Activated T-cell treated with anti-CD3 and anti-CD28 coated beads for 24 hours (primary cell): ENCODE results near the gene CABLES2.

Source experiments
- DNase-seq: peaks from one replicate; pipeline ENCODE4 v3.0.0-alpha.2; 2020; ENCODE audit warnings: low read depth

Gene CABLES2

DNA sequence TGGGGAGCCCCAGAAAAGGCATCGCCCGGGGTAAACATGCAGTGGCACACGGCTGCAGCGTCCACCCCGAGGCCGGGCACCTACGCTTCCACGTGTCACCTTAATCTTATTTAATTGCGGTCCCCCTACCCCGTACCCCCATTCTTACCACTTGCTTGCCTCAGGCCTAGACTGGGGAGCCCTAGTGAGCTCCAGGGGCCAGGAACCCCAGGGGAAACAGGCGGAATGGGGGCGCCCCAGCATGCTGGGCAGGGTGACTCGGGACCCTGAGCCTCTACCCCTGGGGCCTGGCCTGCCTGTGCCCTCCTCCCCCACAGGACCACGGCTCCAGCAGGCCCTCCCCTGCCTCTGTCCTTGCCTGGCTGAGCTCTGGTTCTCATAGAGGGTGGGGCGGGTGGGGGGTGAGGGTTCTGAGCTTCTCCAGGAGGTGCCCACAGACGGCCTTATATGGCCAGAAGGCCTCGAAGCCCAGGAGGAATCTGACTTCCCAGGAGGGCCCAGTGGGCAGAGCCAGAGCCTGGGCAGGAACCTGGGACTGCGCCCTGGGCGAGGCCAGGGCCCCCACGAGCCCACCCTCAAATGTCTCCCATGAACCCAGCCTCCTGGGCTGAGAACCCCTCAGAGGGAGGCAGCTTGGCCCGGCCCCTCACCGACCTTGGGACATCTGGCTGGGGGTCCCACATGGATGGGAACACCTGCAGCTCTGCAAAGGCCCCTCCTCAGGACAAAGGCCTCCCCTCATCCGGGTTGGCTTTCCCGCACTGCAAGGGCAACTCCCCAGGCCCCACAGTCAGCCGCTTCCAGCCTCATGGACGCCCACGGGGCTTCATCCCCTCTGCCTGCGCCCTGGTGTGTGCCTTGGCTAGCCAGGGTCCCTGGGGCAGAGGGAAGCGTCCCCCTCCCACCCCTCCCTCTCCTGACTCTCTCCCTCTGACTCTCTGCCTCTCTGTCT is 34.8 kb downstream of the CABLES2 start:
- no peak for DNase-seq

GRCh38 chr20:62371588-62372041 is 35.5 kb downstream of the CABLES2 start:
- DNase-seq: no peak

- no peak for DNase-seq
Measured at GRCh38 chr20:62370807-62371587, 36.1 kb downstream of the CABLES2 start.

DNA sequence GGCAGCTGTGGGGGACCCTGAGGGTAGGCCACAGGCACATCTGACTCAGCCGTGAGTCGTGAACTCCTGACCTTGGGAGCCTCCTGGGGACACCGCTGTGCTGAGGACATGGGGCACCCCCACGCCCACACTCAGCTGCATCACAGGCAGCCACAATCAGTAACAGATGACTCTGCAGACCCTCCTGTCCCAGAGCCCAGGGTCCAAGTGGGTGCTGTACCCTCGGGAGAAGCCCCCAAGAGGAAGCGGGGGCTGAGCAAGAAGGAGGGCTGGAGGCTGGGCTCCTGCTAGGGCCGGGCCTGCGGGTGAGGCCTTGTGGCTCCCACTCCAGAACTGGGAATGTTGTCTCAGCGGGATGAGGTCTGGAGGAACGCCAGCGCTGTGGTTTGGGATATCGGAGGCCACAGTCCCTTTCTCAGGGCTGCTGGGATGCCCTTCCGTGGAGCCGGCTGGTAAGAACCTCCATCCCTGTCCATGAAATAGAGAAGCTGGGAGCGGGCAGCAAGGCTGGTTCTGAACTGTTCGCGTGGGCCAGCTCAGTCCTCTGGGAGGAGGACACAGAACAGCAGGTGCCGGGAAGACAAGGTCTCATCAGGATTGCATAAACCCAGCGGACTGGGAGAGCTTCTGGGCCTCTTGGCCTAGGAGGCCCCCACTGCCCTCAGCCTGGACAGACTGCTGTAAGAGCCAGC is 36.8 kb downstream of the CABLES2 start:
- peak; percentile 41 for DNase-seq

DNA sequence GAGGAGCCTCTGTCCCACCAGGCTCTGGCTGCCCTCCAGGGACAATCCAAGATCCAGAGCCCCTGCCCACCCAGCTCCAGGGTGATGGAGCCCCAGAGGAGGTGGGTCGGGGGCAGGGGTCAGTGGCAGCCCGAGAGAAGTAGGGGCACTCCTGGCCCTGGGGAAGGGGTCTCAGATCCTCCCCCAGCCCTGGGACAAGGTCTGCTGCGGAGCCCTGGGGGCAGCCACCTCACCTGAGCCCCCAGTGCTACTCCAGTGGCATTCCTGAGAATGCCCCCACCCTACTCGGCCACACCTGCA is 37.3 kb downstream of the CABLES2 start:
- no peak for DNase-seq

- no peak for DNase-seq
Measured at GRCh38 chr20:62368976-62369814, 37.9 kb downstream of the CABLES2 start.

GRCh38 chr20:62368392-62368975 is 38.6 kb downstream of the CABLES2 start:
- no peak for DNase-seq

GRCh38 chr20:62367633-62368391 is 39.3 kb downstream of the CABLES2 start:
- DNase-seq: no peak

GRCh38 chr20:62367136-62367632 is 39.9 kb downstream of the CABLES2 start, which contains the start of gene LAMA5:
LAMA5 (minus strand) TSS chr20:62367312; CDS start chr20:62367245, 67 bp downstream.
- DNase-seq: no peak

DNA sequence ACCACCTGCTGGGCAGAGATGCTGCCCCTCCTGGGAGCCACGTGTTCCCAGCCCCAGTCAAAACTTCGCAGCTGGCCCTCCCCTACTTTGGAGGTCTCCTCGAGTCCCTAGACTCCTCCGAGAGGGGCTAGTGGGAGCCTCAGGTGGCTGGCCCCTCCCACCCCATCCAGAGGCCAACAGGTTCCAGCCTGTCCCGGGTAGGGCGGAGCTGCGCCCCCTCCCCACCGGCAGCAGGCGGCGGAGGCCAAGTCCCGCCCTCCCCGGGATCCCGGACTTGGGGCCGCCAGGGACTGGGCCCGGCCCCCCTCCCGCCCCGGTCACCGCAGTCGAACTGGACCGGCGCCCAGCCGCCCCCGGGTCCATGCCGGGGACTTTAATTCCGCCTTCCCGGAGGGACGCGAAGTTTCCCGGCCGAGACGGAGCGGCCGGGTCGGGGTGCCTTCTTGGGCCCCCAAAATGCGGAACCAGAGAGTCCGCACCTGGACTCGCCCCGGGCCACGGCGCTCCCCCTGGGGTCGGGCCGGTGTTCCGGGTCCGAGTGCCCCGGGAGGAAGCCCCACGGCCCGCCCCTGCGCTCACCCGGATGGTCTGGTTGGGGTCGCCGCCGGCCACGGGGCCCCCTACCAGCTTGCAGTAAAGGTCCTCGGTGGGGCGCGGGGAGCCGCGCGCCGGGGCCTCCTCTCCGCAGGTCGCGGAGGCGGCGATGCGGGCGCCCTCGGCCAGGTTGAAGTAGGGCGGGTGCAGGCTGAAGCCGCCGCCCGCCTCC is 40.5 kb downstream of the CABLES2 start:
- no peak for DNase-seq

DNA sequence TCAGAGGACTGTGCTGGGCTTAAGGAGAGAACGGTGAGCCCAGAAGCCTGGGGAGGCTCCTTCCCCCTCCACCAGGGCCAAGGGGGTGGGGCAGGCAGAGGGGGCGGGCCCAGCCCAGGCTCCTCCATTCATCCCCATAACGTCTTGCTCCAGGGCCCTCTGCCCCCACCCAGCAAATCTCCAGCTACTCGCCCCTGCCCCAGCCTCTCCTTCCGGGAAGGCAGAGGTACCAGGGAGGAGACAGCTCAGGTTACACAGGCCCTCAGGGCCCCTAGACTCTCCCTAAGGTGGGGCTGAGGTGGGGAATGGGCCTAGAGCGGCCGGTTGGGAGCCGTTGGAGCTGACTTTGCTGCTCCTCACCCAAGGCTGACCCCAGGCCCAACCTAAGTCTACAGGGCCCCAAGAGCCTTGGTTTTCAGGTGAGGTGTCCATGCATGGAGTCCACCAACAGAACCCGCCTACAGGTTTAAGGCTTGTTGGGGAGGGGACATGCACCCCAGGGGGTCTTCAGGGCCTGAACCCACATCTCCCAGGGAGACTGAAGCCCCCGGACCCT is 41.2 kb downstream of the CABLES2 start:
- no peak for DNase-seq

DNA sequence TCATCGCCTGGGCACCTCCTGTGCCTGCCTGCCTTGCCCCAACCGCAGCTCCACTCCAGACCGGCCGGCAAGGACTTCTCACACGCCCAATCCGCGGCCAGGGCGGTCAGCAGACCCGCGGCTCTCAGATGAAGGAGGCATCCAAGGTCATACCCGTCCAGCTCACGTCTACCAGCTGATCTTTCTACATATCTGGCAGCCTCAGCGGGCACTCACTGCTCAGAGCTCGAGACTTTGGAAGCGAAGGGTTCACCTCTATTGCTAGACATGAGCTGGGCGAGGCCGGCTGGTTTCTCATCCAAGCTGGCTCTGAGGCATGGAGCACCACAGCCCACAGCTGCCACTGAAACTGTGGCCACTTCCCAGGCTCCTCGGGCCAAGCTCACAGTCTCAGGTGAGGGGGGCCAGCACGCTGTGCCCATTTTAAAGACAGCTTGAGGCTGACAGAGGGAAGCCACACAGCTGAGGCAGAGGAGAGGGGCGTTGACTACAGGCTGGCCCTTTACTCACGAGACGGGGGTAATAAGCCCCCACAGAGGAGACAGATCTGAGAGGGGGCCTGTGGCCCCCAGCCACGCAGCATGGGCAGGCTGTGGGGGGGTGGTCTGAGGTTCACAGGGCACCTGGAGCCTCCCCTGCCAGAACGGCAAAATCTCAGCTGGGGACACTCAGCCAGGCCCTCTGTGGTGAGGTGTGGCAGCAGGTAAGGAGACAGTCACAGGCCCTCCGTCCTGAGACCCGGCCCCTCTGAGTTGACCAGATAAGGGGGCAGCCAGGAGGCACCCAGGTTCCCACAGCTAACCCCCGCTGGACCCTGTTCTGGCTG is 42.0 kb downstream of the CABLES2 start:
- DNase-seq: no peak

DNA sequence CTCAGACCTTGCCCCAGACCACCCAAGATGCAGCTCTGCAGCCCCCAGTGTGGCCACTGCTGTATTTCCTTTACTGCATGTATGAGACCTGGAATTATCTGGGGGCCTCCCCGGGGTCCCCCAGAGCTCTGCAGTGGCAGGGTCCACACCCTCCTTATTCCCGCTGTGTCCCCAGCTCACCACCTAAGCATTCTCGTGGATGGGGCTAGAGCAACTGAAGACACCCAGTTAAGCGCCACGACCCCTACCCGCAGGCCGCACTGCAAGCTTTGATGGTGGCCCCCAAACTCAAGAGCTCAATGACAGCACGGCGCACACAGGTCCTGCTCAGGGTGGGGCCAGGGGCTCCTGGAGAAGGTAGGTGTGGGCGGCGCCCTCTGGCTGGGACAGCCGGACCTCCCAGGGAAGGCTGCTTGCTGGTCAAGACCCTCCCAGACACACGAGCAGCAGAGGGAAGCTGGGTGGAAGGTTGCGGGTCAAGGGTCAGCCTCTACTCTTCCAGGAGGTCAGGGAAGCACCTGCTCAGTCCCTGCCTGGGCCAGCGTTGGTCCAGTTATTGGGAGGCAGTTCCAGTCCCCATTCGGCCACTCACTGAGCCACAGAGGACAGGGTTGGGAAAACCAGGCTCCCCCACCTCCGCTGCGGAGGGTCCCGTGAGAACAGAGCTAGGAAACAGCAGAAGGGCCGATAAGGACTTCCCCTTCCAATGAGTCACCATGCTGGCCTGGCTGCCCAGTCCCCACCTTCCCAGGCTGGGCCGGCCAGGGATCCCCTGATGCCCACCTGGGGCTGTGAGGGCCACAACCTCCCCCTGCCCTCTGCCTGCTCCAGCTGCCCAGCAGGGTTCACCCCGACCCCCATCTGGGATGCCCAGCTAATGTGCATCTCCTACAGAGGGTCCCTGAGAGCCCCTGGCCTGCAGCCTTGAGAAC is 42.9 kb downstream of the CABLES2 start:
- no peak for DNase-seq

DNA sequence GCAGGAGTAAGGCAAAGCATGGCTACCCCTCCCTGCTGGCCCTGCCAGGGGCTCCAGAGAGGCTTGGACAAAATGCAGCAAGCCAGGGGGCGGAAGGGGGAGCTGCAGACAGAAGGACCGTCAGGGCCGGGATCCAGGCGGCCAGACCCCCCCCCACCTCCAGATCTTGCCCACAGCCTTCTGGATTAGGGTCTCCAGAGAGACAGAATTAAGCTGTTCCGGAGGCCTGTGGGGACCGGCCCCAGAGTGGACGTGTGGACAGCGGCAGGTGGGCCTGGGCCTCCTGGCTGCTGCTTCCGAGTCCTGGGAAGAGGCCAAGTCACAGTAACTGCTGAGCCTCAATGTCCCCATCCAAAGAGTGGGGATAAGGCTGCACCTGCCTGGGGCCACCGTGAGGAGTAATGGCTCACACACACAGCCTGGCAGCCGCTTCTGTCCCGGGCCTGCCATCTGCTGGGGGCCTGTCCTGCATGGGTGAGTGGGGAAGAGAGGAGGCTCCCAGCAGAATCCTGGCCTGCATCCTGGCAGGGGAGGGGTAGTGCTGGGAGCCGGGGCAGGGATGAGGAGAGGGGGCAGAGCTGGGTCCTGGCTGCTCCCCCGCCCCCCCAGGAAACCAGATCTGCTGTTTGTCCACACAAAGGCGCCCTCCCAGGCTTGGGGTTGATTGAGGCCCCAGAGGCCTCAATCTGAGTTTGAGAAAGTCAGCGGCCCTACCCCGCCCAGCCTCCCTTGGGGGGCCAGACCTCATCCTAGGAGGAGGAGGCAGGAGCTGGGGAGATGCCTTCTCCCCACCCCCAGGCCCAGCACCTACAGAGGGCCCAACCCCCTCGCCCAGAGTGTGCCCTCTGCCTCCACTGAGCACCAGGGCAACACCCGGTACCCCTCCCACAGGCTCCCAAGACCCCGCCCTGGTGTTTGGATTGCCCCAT is 43.8 kb downstream of the CABLES2 start:
- DNase-seq: no peak

DNA sequence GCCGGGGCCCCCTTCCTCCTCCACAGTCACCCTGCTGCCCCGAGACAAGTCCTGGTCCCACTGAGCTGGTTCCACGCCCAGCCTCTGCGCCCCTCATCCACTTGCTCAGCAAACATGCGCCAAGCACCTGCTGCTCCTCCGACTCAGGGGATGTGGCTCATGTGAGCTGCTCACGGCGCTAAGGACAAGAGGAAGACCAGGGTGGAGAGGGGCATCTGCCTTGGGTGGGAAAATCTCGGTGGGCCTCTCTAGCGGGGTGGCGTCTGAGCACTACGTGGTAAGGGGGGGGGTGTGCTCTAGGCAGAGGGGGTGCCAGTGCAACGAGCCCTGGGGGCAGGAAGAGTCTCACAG is 44.5 kb downstream of the CABLES2 start:
- DNase-seq: no peak
